DMS153 treated with DMSO at 0.1 percent for 48 hours (cell line): ENCODE measurements around the gene MYEOV.

Source experiments
- DNase-seq: peaks from one replicate; lab custom pipeline; 2025; ENCODE audit not compliant: unreplicated experiment; lab: John Stamatoyannopoulos, UW

MYEOV gene

GRCh38 chr11:69265210-69265609 is 28.7 kb upstream of the MYEOV start:
- DNase-seq, result no peak

- no peak for DNase-seq
Measured at GRCh38 chr11:69265911-69266510, 27.9 kb upstream of the MYEOV start.

- no peak for DNase-seq
Measured at GRCh38 chr11:69267395-69267805, 26.6 kb upstream of the MYEOV start.

GRCh38 chr11:69268911-69269310 is 25.0 kb upstream of the MYEOV start:
- DNase-seq, result no peak

- DNase-seq, result no peak
Measured at GRCh38 chr11:69269388-69269787, 24.6 kb upstream of the MYEOV start.

GRCh38 chr11:69269926-69270697 is 23.8 kb upstream of the MYEOV start:
- no peak for DNase-seq

GRCh38 chr11:69270941-69271340 is 23.0 kb upstream of the MYEOV start:
- no peak for DNase-seq

GRCh38 chr11:69272055-69272454 is 21.9 kb upstream of the MYEOV start:
- no peak for DNase-seq

- DNase-seq, result no peak
Measured at GRCh38 chr11:69272831-69273485, 21.0 kb upstream of the MYEOV start.

GRCh38 chr11:69273571-69273970 is 20.4 kb upstream of the MYEOV start:
- no peak for DNase-seq

GRCh38 chr11:69274531-69275016 is 19.4 kb upstream of the MYEOV start:
- DNase-seq, result no peak

GRCh38 chr11:69275178-69275577 is 18.8 kb upstream of the MYEOV start:
- DNase-seq, result no peak

- DNase-seq, result no peak
Measured at GRCh38 chr11:69276165-69276564, 17.8 kb upstream of the MYEOV start.

- no peak for DNase-seq
Measured at GRCh38 chr11:69277074-69277809, 16.7 kb upstream of the MYEOV start.

- DNase-seq, result peak; percentile 9
Measured at GRCh38 chr11:69278091-69278867, 15.7 kb upstream of the MYEOV start.

- DNase-seq, result no peak
Measured at GRCh38 chr11:69280451-69280850, 13.5 kb upstream of the MYEOV start.

- DNase-seq, result no peak
Measured at GRCh38 chr11:69280994-69281393, 13.0 kb upstream of the MYEOV start.

- no peak for DNase-seq
Measured at GRCh38 chr11:69283446-69283845, 10.5 kb upstream of the MYEOV start.

- no peak for DNase-seq
Measured at GRCh38 chr11:69284081-69284511, 9.9 kb upstream of the MYEOV start.

GRCh38 chr11:69285091-69285490 is 8.9 kb upstream of the MYEOV start:
- DNase-seq, result no peak

- no peak for DNase-seq
Measured at GRCh38 chr11:69285766-69286165, 8.2 kb upstream of the MYEOV start.
